ENCODE data around the gene OXNAD1. TPM values are rescaled to one million over a fixed set of nuclear protein-coding genes. Genes with fewer than 3 reads are reported as not detected.

OXNAD1 gene
- total RNA-seq, 1 experiment from 2014 or later, result 12.1 TPM

DNA sequence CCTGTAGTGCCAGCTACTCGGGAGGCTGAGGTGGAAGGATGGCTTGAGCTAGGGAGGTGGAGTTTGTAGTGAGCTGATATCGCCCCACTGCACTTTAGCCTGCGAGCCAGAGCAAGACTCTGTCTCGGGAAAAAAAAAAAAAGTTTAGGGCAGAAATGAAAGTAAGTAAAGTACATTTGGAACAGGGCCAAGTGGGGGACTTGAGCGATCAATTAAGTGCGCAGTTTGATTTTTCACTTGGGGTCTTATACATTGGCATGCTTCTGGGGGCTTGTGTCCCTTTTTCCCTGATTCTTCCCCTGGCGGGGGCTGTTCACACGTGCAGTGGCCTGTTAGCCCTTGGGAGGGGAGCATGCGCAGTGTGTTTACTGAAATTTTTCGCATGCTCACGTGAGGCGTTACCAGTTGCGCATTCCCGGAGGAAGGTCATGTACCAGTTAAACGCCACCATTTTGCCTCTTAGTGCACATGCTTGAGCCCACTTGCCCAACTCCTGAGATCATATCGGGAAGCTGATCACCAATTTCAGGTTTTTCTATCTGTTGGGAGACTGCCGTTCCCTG, 48.6 kb upstream of the OXNAD1 start:
- no peak overlapping the region for H3K9ac ChIP-seq (ENCODE audit: low read length)
- RAD21 ChIA-PET (ENCODE audit: low non-redundant PET in 1 of 2, low total read pairs in 2 of 2, uncharacterized antibody in 2 of 2, unreplicated experiment in 2 of 2), result no interaction called here
- DNase-seq (ENCODE audit: low read depth, low spot score), result no peak
- intact Hi-C loops (cut with micrococcal nuclease), result no loop called here
- no peak overlapping the region for H3K27ac ChIP-seq (ENCODE audit: low read depth, low read length)
- no peaks in the 10 kb centered on the region for H3K27me3 ChIP-seq (ENCODE audit: insufficient read depth, low read length)
- H3K9me3 ChIP-seq (ENCODE audit: control insufficient read depth in 1 of 2, insufficient read depth in 1 of 2, low read depth in 1 of 2, low read length in 2 of 2), result no peaks in the 10 kb centered on the region
- H3K36me3 ChIP-seq (ENCODE audit: control insufficient read depth in 1 of 2, insufficient read depth in 2 of 2, low read length in 2 of 2), result no peaks in the 10 kb centered on the region
- no peak overlapping the region for H3K4me2 ChIP-seq (ENCODE audit: low read length)
- no peak for ATAC-seq
- no TSS peak for BruUV-seq (replicated peaks)
- H3K4me3 ChIP-seq (replicated peaks in 1 of 2; ENCODE audit: low read depth in 1 of 2, low read length in 2 of 2), result no peak overlapping the region
- no peaks in the 10 kb centered on the region for H3K4me1 ChIP-seq (ENCODE audit: control insufficient read depth in 1 of 2, insufficient read depth in 2 of 2, low read length in 2 of 2)
- CTCF ChIA-PET, result no interaction called here
- no peaks in the 10 kb centered on the region for H4K20me1 ChIP-seq (ENCODE audit: insufficient read depth)
- TF ChIP-seq, protein P1, sequence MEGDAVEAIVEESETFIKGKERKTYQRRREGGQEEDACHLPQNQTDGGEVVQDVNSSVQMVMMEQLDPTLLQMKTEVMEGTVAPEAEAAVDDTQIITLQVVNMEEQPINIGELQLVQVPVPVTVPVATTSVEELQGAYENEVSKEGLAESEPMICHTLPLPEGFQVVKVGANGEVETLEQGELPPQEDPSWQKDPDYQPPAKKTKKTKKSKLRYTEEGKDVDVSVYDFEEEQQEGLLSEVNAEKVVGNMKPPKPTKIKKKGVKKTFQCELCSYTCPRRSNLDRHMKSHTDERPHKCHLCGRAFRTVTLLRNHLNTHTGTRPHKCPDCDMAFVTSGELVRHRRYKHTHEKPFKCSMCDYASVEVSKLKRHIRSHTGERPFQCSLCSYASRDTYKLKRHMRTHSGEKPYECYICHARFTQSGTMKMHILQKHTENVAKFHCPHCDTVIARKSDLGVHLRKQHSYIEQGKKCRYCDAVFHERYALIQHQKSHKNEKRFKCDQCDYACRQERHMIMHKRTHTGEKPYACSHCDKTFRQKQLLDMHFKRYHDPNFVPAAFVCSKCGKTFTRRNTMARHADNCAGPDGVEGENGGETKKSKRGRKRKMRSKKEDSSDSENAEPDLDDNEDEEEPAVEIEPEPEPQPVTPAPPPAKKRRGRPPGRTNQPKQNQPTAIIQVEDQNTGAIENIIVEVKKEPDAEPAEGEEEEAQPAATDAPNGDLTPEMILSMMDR (IDR thresholded peaks at IDR 0.05 in 2 of 3, conservative IDR thresholded peaks at IDR 0.05 in 1 of 3; ENCODE audit: borderline replicate concordance in 1 of 3, insufficient read depth in 1 of 3, low read depth in 2 of 3, low read length in 2 of 3), result no peak
- TF ChIP-seq ELF1 (IDR thresholded peaks at IDR 0.05; ENCODE audit: borderline replicate concordance, low read depth) (no peak), MAX (IDR thresholded peaks at IDR 0.05) (no peak), ZFX (IDR thresholded peaks at IDR 0.05) (no peak), POLR2A (IDR thresholded peaks at IDR 0.05; ENCODE audit: borderline replicate concordance, extremely low read depth, insufficient read depth, insufficient read length) (no peak), CBX3 (IDR thresholded peaks at IDR 0.05; ENCODE audit: low read depth) (no peak), RAD21 (IDR thresholded peaks at IDR 0.05; ENCODE audit: low read depth) (no peak), ATF3 (IDR thresholded peaks at IDR 0.05) (no peak)
- no peaks in the 10 kb centered on the region for H3K9me2 ChIP-seq (ENCODE audit: insufficient read depth)
- POLR2A ChIA-PET, result no interaction called here
- H2AFZ ChIP-seq (ENCODE audit: low read depth, low read length, poor library complexity, severe bottlenecking), result no peak overlapping the region
- H3K79me2 ChIP-seq (ENCODE audit: insufficient read depth, low read length), result no peaks in the 10 kb centered on the region

GRCh38 chr3:16219777-16220176, 45.2 kb upstream of the OXNAD1 start:
- Histone ChIP-seq H3K9ac (ENCODE audit: low read length) (no peak overlapping the region), H3K27me3 (ENCODE audit: insufficient read depth, low read length) (no peaks in the 10 kb centered on the region), H2AFZ (ENCODE audit: low read depth, low read length, poor library complexity, severe bottlenecking) (no peak overlapping the region), H3K4me1 (ENCODE audit: control insufficient read depth in 1 of 2, insufficient read depth in 2 of 2, low read length in 2 of 2) (no peaks in the 10 kb centered on the region), H3K36me3 (ENCODE audit: control insufficient read depth in 1 of 2, insufficient read depth in 2 of 2, low read length in 2 of 2) (no peaks in the 10 kb centered on the region), H3K27ac (ENCODE audit: low read depth, low read length) (no peak overlapping the region), H3K4me2 (ENCODE audit: low read length) (no peak overlapping the region), H4K20me1 (ENCODE audit: insufficient read depth) (no peaks in the 10 kb centered on the region), H3K9me3 (ENCODE audit: control insufficient read depth in 1 of 2, insufficient read depth in 1 of 2, low read depth in 1 of 2, low read length in 2 of 2) (no peaks in the 10 kb centered on the region), H3K79me2 (ENCODE audit: insufficient read depth, low read length) (no peaks in the 10 kb centered on the region), H3K4me3 (replicated peaks in 1 of 2; ENCODE audit: low read depth in 1 of 2, low read length in 2 of 2) (no peak overlapping the region), H3K9me2 (ENCODE audit: insufficient read depth) (no peaks in the 10 kb centered on the region)
- TF ChIP-seq ELF1 (IDR thresholded peaks at IDR 0.05; ENCODE audit: borderline replicate concordance, low read depth), result no peak
- no peak for TF ChIP-seq YY1 (IDR thresholded peaks at IDR 0.05; ENCODE audit: extremely low read depth, insufficient replicate concordance, low read depth, low read length)
- no peak for TF ChIP-seq SIN3A (IDR thresholded peaks at IDR 0.05; ENCODE audit: low read depth)
- TF ChIP-seq, protein P1 (IDR thresholded peaks at IDR 0.05 in 2 of 3, conservative IDR thresholded peaks at IDR 0.05 in 1 of 3; ENCODE audit: borderline replicate concordance in 1 of 3, insufficient read depth in 1 of 3, low read depth in 2 of 3, low read length in 2 of 3), result no peak
- no peak for TF ChIP-seq EGR1 (IDR thresholded peaks at IDR 0.05; ENCODE audit: low read depth)
- TF ChIP-seq POLR2AphosphoS5 (IDR thresholded peaks at IDR 0.05; ENCODE audit: low read depth, low read length), result no peak
- no peak for TF ChIP-seq EZH2phosphoT487 (IDR thresholded peaks at IDR 0.05; ENCODE audit: borderline replicate concordance)
- TF ChIP-seq POLR2A (IDR thresholded peaks at IDR 0.05; ENCODE audit: borderline replicate concordance, extremely low read depth, insufficient read depth, insufficient read length), result no peak
- no peak for TF ChIP-seq ZNF274 (IDR thresholded peaks at IDR 0.05; ENCODE audit: low read depth, low read length)
- TF ChIP-seq JUND (IDR thresholded peaks at IDR 0.05), result no peak
- no peak for TF ChIP-seq CBX3 (IDR thresholded peaks at IDR 0.05; ENCODE audit: low read depth)
- no TSS peak for BruUV-seq (replicated peaks)
- ChIA-PET POLR2A (no interaction called here), RAD21 (ENCODE audit: low non-redundant PET in 1 of 2, low total read pairs in 2 of 2, uncharacterized antibody in 2 of 2, unreplicated experiment in 2 of 2) (no interaction called here), CTCF (no interaction called here)
- ATAC-seq (no peak), DNase-seq (ENCODE audit: low read depth, low spot score) (no peak)
- intact Hi-C loops (cut with micrococcal nuclease), result no loop called here

Measured in HCT116 (cell line).